Measurements from ENCODE around the gene NPC1. TPM values are rescaled to one million over a fixed set of nuclear protein-coding genes. Genes with fewer than 3 reads are reported as not detected.

Gene NPC1
- polyA plus RNA-seq, 3 donors = 7.5 to 17.9 (median 17.7) TPM

DNA sequence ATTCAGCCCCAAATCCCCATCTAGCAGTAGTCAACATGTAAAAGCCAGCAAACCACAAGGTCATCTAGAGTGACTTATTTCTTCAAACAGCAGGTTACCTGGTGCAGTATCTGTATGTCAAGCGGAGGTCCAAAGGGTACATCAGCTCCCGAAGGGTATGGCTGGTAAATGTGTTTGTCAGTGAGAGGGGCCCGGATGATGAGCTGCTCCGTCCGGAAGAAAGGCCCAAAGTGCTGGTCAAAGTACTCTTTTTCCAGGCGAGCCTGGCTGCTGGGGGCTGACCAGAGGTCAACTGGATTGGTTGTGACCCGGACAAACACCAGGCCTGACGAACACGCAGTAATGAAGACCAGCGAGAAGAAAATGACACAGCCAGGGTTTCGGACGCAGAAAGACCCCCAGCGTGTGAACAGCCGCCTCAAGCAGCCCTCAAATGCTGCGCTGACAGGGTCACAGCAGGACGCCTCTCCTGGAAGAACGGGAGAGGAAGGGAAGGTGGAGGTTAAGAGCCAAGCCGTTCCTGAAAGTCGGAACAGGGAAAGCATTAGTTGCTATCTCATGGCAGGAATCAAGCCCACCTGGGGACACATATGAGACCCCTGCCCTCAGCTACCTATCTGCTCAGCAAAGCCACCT lies 30.0 kb downstream of the NPC1 start:
- H3K36me3 Mint-ChIP-seq = peaks cover 91 to 99% of the 10 kb centered on the region in 2 donors

DNA sequence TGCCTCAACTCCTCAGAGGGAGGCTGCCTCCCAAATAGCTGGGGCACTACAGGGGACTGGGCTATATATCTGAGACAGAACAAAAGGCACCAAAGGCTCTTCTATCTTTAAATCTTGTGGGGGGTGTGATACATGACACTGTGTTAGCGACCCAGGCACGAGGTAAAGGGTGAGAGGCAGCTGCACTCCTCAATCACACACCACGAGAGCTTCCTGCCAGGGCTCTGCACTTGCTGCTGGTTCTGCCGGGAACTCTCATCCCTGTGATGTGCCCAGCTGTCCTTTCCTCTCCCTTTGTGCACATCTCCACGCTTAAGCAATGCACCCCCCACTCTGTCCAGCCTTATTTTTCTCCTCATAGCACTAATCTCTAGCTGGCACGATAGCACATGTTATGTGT lies 32.4 kb downstream of the NPC1 start:
- TF ChIP-seq, protein P1, sequence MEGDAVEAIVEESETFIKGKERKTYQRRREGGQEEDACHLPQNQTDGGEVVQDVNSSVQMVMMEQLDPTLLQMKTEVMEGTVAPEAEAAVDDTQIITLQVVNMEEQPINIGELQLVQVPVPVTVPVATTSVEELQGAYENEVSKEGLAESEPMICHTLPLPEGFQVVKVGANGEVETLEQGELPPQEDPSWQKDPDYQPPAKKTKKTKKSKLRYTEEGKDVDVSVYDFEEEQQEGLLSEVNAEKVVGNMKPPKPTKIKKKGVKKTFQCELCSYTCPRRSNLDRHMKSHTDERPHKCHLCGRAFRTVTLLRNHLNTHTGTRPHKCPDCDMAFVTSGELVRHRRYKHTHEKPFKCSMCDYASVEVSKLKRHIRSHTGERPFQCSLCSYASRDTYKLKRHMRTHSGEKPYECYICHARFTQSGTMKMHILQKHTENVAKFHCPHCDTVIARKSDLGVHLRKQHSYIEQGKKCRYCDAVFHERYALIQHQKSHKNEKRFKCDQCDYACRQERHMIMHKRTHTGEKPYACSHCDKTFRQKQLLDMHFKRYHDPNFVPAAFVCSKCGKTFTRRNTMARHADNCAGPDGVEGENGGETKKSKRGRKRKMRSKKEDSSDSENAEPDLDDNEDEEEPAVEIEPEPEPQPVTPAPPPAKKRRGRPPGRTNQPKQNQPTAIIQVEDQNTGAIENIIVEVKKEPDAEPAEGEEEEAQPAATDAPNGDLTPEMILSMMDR (IDR thresholded peaks at IDR 0.05) = no peak
- Histone ChIP-seq H3K4me2 (replicated peaks; ENCODE audit: extremely low read depth, low read length, poor library complexity, severe bottlenecking) (no peak overlapping the region), H3K79me2 (ENCODE audit: insufficient read depth, low read length) (no peaks in the 10 kb centered on the region), H3K9me3 (replicated peaks in 1 of 2; ENCODE audit: control insufficient read depth in 1 of 2, insufficient read depth in 1 of 2, low read length in 2 of 2) (no peaks in the 10 kb centered on the region), H3K4me3 (replicated peaks in 1 of 3; ENCODE audit: low read depth in 2 of 3, low read length in 3 of 3) (no peak overlapping the region), H4K20me1 (ENCODE audit: insufficient read depth, low read length) (peaks cover 6% of the 10 kb centered on the region), H3K36me3 (replicated peaks in 1 of 2; ENCODE audit: control insufficient read depth in 1 of 2, insufficient read depth in 2 of 2, low read length in 2 of 2) (peaks cover 86 to 97% of the 10 kb centered on the region in 2 donors), H3K9ac (ENCODE audit: insufficient read depth, low read length, poor library complexity, severe bottlenecking) (no peak overlapping the region), H3K4me1 (ENCODE audit: control insufficient read depth in 1 of 2, insufficient read depth in 2 of 2, low read length in 2 of 2) (no peaks in the 10 kb centered on the region), H3K27ac (ENCODE audit: low read depth in 1 of 2, low read length in 2 of 2) (no peak overlapping the region), H3K27me3 (ENCODE audit: control insufficient read depth in 2 of 2, insufficient read depth in 2 of 2, low read length in 2 of 2) (no peaks in the 10 kb centered on the region), H2AFZ (ENCODE audit: insufficient read depth, low read depth, low read length, poor library complexity, severe bottlenecking) (no peak overlapping the region)
- intact Hi-C loops (cut with micrococcal nuclease) = no loop called here
- Mint-ChIP-seq H3K27ac (peak overlapping the region in 1 of 7 donors; percentile 14), H3K27me3 (ENCODE audit: low read depth in 3 of 3) (no peaks in the 10 kb centered on the region), H3K4me1 (no peaks in the 10 kb centered on the region), H3K36me3 (peaks cover 89 to 99% of the 10 kb centered on the region in 2 donors), H3K4me3 (no peak overlapping the region), H3K9me3 (peaks cover 0 to 3% (median 0%) of the 10 kb centered on the region in 7 donors)
- WGBS (ENCODE audit: insufficient coverage) = 100% methylated on average over 4 of the region's 6 CpGs
- no peak for DNase-seq

More for the DNA sequence above, 30.0 kb downstream of the NPC1 start:
- Histone ChIP-seq H3K4me2 (replicated peaks; ENCODE audit: extremely low read depth, low read length, poor library complexity, severe bottlenecking) (no peak overlapping the region), H3K79me2 (ENCODE audit: insufficient read depth, low read length) (no peaks in the 10 kb centered on the region), H3K9ac (ENCODE audit: insufficient read depth, low read length, poor library complexity, severe bottlenecking) (no peak overlapping the region), H3K9me3 (replicated peaks in 1 of 2; ENCODE audit: control insufficient read depth in 1 of 2, insufficient read depth in 1 of 2, low read length in 2 of 2) (no peaks in the 10 kb centered on the region), H3K4me3 (replicated peaks in 1 of 3; ENCODE audit: low read depth in 2 of 3, low read length in 3 of 3) (no peak overlapping the region), H2AFZ (ENCODE audit: insufficient read depth, low read depth, low read length, poor library complexity, severe bottlenecking) (no peak overlapping the region), H3K27ac (ENCODE audit: low read depth in 1 of 2, low read length in 2 of 2) (no peak overlapping the region), H3K36me3 (replicated peaks in 1 of 2; ENCODE audit: control insufficient read depth in 1 of 2, insufficient read depth in 2 of 2, low read length in 2 of 2) (peaks cover 90 to 97% of the 10 kb centered on the region in 2 donors), H3K27me3 (ENCODE audit: control insufficient read depth in 2 of 2, insufficient read depth in 2 of 2, low read length in 2 of 2) (no peaks in the 10 kb centered on the region), H3K4me1 (ENCODE audit: control insufficient read depth in 1 of 2, insufficient read depth in 2 of 2, low read length in 2 of 2) (no peaks in the 10 kb centered on the region), H4K20me1 (ENCODE audit: insufficient read depth, low read length) (peaks cover 6% of the 10 kb centered on the region)
- Mint-ChIP-seq H3K4me1 (no peaks in the 10 kb centered on the region), H3K27me3 (ENCODE audit: low read depth in 3 of 3) (no peaks in the 10 kb centered on the region), H3K9me3 (peaks cover 0 to 3% (median 0%) of the 10 kb centered on the region in 7 donors), H3K4me3 (no peak overlapping the region), H3K27ac (no peak overlapping the region)
- 94% methylated on average over 19 of the region's 19 CpGs for WGBS (ENCODE audit: insufficient coverage)
- TF ChIP-seq, protein P1 (IDR thresholded peaks at IDR 0.05) = no peak
- intact Hi-C loops (cut with micrococcal nuclease) = no loop called here
- DNase-seq = no peak

Measured in CD14-positive monocyte (primary cell).